Liver (tissue), 3 donors: ENCODE results near the gene CDH23.

ENCODE experiments used
- ATF3 ChIP-seq: IDR thresholded peaks from 2 replicates; pipeline ENCODE4 v1.6.1; 2016; ENCODE audit warnings: antibody characterized with exemption
- CTCF ChIP-seq: fragments of 150-350 bp; IDR thresholded peaks from 2 replicates; pipeline ENCODE4 v1.5.1; 2017; ENCODE audit warnings: improper control_type of control experiment, low read depth, low read length; ENCODE audit not compliant: missing input control
- GABPA ChIP-seq, 2 donors: IDR thresholded peaks in 1 of 2; conservative IDR thresholded peaks in 1 of 2; 2 replicates each; pipeline ENCODE4 v1.6.1; 2016; ENCODE audit warnings: antibody characterized with exemption in 2 of 2, mild to moderate bottlenecking in 1 of 2, moderate library complexity in 1 of 2
- HNF4G ChIP-seq: IDR thresholded peaks from 2 replicates; pipeline ENCODE4 v1.6.1; 2016; ENCODE audit warnings: antibody characterized with exemption
- JUND ChIP-seq, 2 donors: IDR thresholded peaks; 2 replicates each; pipeline ENCODE4 v1.6.1; 2016; ENCODE audit warnings: antibody characterized with exemption in 2 of 2
- MAX ChIP-seq: IDR thresholded peaks from 2 replicates; pipeline ENCODE4 v1.6.1; 2016; ENCODE audit warnings: antibody characterized with exemption
- REST ChIP-seq: IDR thresholded peaks from 2 replicates; pipeline ENCODE4 v1.6.1; 2016; ENCODE audit warnings: antibody characterized with exemption, mild to moderate bottlenecking
- SP1 ChIP-seq: IDR thresholded peaks from 2 replicates; pipeline ENCODE4 v1.6.1; 2018; ENCODE audit warnings: antibody characterized with exemption, mild to moderate bottlenecking
- TAF1 ChIP-seq: conservative IDR thresholded peaks from 2 replicates; pipeline ENCODE4 v1.6.1; 2016; ENCODE audit warnings: antibody characterized with exemption, mild to moderate bottlenecking
- YY1 ChIP-seq: IDR thresholded peaks from 2 replicates; pipeline ENCODE4 v1.6.1; 2016; ENCODE audit warnings: antibody characterized with exemption, mild to moderate bottlenecking
- ZBTB33 ChIP-seq: IDR thresholded peaks from 2 replicates; pipeline ENCODE4 v1.6.1; 2016; ENCODE audit warnings: antibody characterized with exemption
- donor health status: healthy.
- donor health status: healthy.

- no peak for TF ChIP-seq CTCF
- TF ChIP-seq SP1, result no peak
- TF ChIP-seq JUND (IDR thresholded peaks at IDR 0.05), result no peak
- no peak for TF ChIP-seq ATF3
- TF ChIP-seq TAF1, result no peak
- no peak for TF ChIP-seq ZBTB33
- TF ChIP-seq REST, result no peak
- no peak for TF ChIP-seq HNF4G
- TF ChIP-seq GABPA (IDR thresholded peaks at IDR 0.05 in 1 of 2, conservative IDR thresholded peaks at IDR 0.05 in 1 of 2), result no peak
- TF ChIP-seq YY1, result no peak
- no peak for TF ChIP-seq MAX
Measured at GRCh38 chr10:71842422-71842821, 445.7 kb downstream of the CDH23 start.
